RCC 7860 (cell line): ENCODE data around the gene WIF1.

ENCODE experiments used
- DNase-seq: peaks from one replicate; pipeline ENCODE4 v3.0.0-alpha.2; 2015; ENCODE audit warnings: low spot score
- FAIRE-seq: peaks from 2 replicates; lab custom pipeline; 2012; peaks lifted over from hg19 to GRCh38; lab: Jason Lieb, UNC

The WIF1 gene

DNA sequence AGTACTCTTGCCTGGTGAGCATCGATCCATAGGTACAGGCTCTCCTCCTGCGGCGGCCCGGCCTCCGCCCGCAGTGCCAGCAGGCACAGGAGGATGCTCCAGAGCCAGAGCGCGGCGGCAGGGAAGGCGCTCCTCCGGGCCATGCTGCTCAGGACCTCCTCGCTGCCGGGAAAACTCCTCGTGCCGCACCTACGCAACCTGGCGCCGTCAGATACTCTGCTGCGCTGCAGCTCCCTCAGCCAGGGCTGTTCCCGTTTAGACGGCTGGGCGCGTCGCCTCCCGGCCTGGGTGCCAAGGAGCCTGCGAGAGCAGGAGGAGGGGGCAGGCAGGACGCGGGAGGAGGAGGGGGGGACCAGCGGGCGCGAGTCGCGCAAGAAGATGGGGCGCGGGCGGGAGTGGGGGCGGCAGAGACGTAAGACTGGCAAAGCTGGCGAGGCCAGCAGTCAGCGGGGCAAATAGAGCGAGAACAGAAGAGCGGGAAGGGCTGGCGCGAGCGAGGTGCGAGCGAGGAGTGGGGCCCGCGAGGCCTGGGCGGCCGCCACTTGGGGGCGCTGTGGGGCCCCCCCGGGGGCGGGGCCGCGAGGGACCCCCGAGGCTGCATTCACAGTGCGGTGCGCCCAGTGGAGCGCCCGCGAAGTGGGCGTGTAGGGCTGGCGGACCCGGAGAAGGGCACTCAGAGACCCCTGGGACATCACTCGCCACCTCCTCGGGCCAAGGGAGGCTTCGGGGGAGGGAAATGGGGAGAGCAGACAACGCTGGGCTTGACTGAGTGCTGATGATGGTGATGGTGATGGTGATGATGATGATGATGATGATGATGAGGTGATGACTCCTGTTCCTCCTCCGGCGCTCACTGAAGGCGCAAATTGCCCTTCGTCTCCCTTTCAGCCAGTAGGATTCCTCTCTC lies at the start of gene WIF1:
TSS of gene WIF1 (minus strand) at position 257 of the 907 bp plus-strand sequence. CDS start at position 143, 114 bp downstream.
- FAIRE-seq (no peak), DNase-seq (no peak)

DNA sequence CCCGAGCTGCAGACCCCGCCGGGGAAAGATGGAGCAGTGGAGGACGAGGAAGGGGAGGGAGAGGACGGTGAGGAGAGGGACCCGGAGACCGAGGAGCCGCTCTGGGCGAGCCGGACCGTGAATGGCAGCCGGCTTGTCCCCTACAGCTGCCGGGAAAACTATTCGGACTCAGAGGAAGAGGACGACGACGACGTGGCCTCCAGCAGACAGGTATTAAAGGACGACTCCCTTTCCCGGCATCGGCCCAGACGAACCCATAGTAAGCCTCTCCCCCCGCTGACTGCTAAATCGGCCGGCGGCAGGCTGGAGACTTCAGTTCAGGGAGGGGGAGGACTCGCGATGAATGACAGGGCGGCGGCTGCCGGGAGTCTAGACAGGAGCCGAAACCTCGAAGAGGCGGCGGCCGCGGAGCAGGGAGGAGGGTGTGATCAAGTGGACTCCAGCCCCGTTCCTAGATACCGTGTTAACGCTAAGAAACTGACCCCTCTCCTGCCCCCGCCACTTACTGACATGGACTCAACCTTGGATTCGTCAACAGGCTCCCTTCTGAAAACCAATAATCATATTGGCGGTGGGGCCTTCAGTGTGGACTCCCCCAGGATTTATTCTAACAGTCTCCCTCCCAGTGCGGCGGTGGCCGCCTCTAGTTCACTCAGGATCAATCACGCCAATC lies 49.2 kb upstream of the WIF1 start:
- peak; percentile 40 for DNase-seq
- FAIRE-seq: no peak

GRCh38 chr12:65169320-65170208 lies 48.5 kb upstream of the WIF1 start, which contains the start of gene LEMD3:
Gene LEMD3 (plus strand): TSS chr12:65169583. CDS start chr12:65169597, 14 bp downstream.
- DNase-seq (peak; percentile 73), FAIRE-seq (no peak)

DNA sequence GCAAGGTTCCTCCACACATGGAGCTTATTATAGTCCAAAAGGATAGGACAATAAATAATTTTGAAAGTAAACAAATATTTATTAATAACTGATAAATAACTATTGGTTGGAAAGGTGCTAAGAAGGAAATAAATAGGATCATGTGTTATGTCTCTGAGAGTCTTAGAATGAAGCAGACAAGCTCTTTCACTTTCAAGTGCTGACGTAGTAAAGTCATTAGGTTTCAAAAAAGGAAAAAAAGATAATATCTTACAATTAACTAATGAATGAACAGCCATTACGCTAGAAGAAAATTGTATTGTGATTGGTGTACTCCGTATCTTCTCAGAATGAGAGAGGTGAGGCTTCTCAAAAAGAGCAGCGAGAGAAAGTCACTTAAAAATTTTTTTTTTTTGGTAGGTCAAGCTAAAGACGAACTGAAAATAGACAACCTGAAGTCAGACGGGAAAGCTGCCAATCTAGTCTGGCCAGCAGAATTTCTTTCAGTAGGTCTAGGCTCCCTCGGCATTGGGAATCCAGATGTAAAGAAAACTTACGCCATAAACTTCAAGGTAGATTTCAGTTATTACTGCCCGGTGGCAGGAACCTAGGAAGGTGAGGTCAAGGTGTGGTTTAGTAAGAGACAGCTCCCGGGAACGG lies 47.7 kb upstream of the WIF1 start:
- no peak for FAIRE-seq
- DNase-seq: no peak

DNA sequence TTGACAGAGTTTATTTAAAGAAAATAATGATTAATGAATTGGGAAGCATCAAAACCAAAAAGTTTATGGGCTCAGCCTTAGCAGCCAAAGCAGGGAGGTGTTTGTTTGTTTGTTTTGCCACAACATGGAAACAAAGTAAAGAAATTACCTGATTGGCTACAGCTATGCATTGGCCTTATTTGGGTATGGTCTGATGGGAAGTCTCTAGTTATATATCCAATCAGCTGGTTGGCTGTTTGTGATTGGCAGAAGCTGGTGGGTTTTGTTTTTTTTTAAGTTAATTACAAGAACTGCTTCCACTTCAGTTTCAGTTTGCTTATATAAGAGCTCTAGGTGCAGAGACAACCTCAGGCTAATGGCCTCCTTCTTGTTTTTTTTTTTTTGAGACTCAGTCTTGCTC lies 43.7 kb upstream of the WIF1 start:
- DNase-seq (no peak), FAIRE-seq (no peak)

DNA sequence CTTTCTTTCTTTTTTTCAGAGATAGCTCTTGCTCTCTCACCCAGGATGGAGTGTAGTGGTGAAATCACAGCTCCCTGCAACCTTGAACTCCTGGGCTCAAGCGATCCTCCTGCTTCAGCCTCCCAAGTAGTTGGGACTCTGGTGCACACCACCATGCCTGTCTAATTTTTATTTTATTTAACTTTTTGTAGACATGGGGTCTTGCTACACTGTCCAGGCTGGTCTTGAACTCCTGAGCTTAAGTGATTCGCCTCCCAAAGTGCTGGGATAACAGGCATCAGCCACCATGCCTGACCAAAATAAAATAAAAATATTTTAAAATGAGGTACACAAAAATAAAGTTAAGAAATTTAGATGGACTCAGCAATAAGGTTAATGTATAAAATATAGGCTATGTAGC lies 43.1 kb upstream of the WIF1 start:
- no peak for FAIRE-seq

GRCh38 chr12:65162609-65163008 lies 41.5 kb upstream of the WIF1 start:
- FAIRE-seq (no peak), DNase-seq (no peak)

More for the DNA sequence above, 43.1 kb upstream of the WIF1 start:
- DNase-seq: no peak

GRCh38 chr12:65157091-65157490 lies 36.0 kb upstream of the WIF1 start:
- FAIRE-seq: no peak
- no peak for DNase-seq

DNA sequence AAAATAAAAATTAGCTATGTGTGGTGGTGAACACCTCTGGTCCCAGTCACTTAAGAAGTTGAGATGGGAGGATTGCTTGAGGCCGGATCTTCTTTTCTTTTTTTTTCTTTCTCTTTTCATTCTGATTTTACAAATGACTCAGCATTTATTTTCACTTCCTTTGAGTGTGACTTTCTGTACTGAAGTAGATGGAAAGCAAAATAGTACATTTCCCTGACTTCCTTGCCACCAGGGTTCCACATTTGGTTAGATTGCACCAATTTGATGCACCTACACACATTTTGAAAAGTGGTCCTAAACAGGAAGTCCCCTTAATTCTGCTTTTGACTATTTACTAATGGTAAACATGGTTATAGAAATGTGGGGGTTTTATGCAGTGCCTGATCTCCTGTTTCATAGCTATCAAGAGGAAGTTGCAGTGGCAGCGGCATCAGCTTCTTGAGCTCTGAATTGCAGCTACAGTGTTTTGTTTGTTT lies 35.3 kb upstream of the WIF1 start:
- FAIRE-seq: no peak
- no peak for DNase-seq

DNA sequence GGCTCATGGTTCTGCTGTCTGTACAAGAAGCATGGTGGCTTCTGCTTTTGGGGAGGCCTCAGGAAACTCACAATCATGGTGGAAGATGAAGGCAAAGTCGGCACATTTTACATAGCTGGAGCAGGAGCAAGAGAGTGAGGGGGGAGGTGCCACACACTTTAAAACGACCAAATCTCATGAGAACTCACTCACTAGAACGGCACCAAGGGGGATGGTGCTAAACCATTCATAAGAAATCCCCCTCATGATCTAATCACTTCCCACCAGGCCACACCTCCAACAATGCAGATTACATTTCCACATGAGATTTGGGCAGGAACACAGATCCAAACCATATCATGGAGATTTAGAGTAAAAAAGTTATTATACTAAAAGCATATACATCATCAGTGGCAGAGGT lies 34.7 kb upstream of the WIF1 start:
- DNase-seq: no peak
- FAIRE-seq: no peak

- DNase-seq (no peak), FAIRE-seq (no peak)
Observed at GRCh38 chr12:65152596-65152995, 31.5 kb upstream of the WIF1 start.

GRCh38 chr12:65152012-65152411 lies 30.9 kb upstream of the WIF1 start:
- FAIRE-seq: no peak
- DNase-seq: peak; percentile 35

GRCh38 chr12:65147312-65147905 lies 26.3 kb upstream of the WIF1 start:
- no peak for DNase-seq
- FAIRE-seq: no peak

- FAIRE-seq (no peak), DNase-seq (no peak)
Observed at GRCh38 chr12:65140738-65141137, 19.6 kb upstream of the WIF1 start.

DNA sequence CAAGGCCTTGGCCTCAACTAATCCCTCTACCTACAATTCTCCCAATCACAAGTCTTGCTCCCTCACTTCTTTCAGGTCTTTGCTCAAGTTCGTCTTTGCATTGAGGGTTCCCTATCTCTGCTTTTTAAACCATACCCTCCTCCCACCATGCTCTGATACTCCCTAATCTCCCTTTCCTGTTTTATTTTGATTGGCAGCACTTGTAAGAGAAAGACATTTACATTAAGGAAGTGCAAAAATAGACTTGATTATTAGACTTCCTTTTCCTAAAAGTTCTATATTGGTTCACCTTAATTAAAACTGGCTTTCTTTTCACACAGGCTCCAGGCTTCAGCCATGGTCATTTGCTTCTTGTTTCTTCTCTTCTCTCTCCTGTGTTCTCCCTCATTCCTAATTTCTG lies 18.3 kb upstream of the WIF1 start:
- FAIRE-seq (no peak), DNase-seq (no peak)

- FAIRE-seq: no peak
- no peak for DNase-seq
Observed at GRCh38 chr12:65133879-65134278, 12.8 kb upstream of the WIF1 start.

- DNase-seq: no peak
- no peak for FAIRE-seq
Observed at GRCh38 chr12:65126482-65126881, 5.4 kb upstream of the WIF1 start.

DNA sequence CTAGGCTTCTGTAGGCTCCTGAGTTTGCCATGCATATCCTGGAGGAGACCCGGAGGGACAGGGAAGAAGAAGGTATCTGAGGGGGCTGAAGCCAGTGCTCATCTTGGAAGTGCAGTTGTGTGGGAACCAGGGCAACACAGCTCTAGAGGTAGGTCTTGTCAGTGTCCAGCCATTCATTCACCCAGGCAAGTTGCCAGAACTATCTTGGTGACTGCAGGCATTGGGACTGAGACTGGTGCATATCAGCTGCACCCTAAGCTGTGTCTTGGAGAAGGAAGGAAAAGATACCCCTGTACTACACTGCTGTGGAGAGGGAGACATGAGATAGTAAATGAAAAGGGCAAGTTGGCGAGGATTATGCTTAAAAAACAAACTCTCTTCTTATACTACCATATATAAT lies 4.9 kb upstream of the WIF1 start:
- FAIRE-seq (no peak), DNase-seq (no peak)

DNA sequence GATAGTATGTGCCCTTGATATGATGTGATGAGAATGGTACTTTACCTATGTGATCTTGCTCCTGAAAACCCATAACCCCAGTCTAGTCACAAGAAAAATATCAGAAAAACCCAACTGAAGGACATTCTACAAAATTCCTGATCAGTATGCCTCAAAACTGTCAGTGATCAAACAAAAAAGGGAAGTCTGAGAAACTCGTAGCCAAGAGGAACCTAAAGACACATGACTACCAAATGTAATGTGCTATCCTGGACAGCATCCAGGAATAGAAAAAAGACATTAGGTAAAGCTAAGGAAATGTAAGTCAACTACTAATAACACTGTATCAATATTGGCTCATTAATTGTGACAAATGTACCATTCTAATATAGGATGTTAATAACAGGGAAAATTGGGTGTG lies 4.1 kb upstream of the WIF1 start:
- DNase-seq (no peak), FAIRE-seq (no peak)

DNA sequence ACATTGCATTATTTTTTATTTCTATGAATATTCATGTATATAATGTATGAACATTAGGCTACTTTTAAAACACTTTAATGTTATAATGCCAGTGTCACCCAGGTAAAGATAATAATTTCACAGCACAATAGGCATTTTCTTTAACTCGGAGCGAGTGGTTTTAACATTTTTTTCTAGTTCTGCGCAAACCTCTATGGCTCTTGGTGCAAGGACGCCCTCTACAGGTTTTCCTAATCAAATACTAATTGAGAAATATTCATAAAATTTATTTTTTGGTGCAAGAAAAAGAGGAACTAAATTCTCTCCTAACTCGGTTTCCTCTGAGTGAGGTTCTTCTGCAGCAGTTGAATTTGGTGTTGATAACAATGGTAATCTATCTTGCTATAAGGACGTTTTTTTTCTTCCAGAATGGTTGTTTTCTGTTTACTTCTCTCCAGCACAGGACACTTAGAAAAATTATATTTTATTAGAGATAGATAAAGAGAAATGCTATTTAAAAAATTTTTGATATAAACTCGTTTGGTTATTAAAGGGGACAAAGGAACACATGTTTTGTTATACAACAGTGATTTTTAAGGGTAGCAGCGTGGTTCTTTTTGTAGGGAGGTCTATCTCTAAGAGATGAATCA lies 2.4 kb upstream of the WIF1 start:
- peak; percentile 13 for DNase-seq
- no peak for FAIRE-seq
